HG02885 (cell line): ENCODE data around the gene MGAT5.

Experiments
- ATAC-seq: cut with Tn5 transposase; IDR thresholded peaks from one replicate; pipeline ENCODE4 v1.9.1; 2021; ENCODE audit warnings: mild to moderate bottlenecking; ENCODE audit not compliant: unreplicated experiment, poor library complexity

MGAT5 gene

GRCh38 chr2:134436706-134437105 is 182.8 kb downstream of the MGAT5 start:
- no peak for ATAC-seq

GRCh38 chr2:134438371-134438770 is 184.5 kb downstream of the MGAT5 start:
- no peak for ATAC-seq

GRCh38 chr2:134440336-134440909 is 186.6 kb downstream of the MGAT5 start:
- no peak for ATAC-seq

- ATAC-seq = no peak
These were observed 187.4 kb downstream of the MGAT5 start for GRCh38 chr2:134441153-134441863.

- ATAC-seq = no peak
These were observed 190.1 kb downstream of the MGAT5 start for GRCh38 chr2:134443814-134444480.

- ATAC-seq = no peak
These were observed 191.2 kb downstream of the MGAT5 start for GRCh38 chr2:134445116-134445515.

GRCh38 chr2:134445985-134446382 is 192.1 kb downstream of the MGAT5 start:
- ATAC-seq = no peak

- ATAC-seq = no peak
These were observed 192.6 kb downstream of the MGAT5 start for GRCh38 chr2:134446383-134447017.

GRCh38 chr2:134447669-134448068 is 193.8 kb downstream of the MGAT5 start:
- no peak for ATAC-seq

GRCh38 chr2:134448650-134449049 is 194.8 kb downstream of the MGAT5 start:
- no peak for ATAC-seq

- no peak for ATAC-seq
These were observed 195.3 kb downstream of the MGAT5 start for GRCh38 chr2:134449157-134449556.

- no peak for ATAC-seq
These were observed 196.1 kb downstream of the MGAT5 start for GRCh38 chr2:134449751-134450513.

- no peak for ATAC-seq
These were observed 197.4 kb downstream of the MGAT5 start for GRCh38 chr2:134451347-134451630.

- ATAC-seq = no peak
These were observed 198.3 kb downstream of the MGAT5 start for GRCh38 chr2:134452042-134452733.

GRCh38 chr2:134453476-134453875 is 199.6 kb downstream of the MGAT5 start:
- ATAC-seq = no peak

GRCh38 chr2:134453973-134454372 is 200.1 kb downstream of the MGAT5 start:
- no peak for ATAC-seq

- ATAC-seq = no peak
These were observed 200.6 kb downstream of the MGAT5 start for GRCh38 chr2:134454426-134454825.

- no peak for ATAC-seq
These were observed 201.1 kb downstream of the MGAT5 start for GRCh38 chr2:134454931-134455330.

GRCh38 chr2:134455426-134455825 is 201.6 kb downstream of the MGAT5 start:
- no peak for ATAC-seq

GRCh38 chr2:134457353-134457752 is 203.5 kb downstream of the MGAT5 start:
- ATAC-seq = no peak
